ENCODE results near the gene COPS2. TPM values are rescaled to one million over a fixed set of nuclear protein-coding genes. Genes with fewer than 3 reads are reported as not detected.

COPS2 gene
- total and polyA plus RNA-seq, 2 of the 13 experiments (the other 11 are each of a cell fraction or from before 2014, with no cell fraction given): 37.8 to 66.3 TPM

DNA sequence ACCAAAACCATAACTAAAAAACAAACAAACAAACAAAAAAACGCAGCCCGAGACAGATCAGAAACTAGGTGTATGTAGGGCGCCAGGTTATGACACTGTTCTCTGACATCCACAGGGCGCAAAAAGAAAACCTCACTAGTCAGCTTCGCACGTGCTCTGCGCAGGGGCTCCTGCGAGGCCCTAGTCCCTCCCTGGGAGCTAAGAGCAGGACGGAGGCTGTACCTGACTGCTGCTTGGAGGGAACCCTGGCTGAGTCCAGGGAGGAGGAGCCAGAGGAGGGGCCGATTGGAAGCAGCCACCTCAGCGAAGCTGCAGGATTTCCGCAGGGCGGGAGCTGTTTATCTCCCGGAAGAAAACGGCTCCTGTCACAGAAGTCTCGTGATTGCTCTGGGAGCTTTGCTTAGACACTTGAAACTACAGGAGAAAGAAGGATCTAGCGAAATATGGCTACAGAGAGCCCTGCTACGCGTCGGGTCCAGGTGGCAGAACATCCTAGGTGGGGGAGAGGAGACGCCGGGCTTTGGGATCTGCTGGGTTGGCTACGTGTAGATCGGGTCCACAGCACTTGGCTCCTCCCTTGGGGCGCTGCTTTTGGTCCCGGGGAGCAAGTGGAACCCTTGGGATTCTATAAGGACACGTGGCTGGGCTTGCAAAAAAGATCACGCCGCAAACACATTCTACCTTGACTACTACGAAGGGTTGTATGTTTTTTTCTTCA lies 14.6 kb upstream of the COPS2 start, which contains the start of gene GALK2 (continued):
- TF ChIP-seq, protein P1, sequence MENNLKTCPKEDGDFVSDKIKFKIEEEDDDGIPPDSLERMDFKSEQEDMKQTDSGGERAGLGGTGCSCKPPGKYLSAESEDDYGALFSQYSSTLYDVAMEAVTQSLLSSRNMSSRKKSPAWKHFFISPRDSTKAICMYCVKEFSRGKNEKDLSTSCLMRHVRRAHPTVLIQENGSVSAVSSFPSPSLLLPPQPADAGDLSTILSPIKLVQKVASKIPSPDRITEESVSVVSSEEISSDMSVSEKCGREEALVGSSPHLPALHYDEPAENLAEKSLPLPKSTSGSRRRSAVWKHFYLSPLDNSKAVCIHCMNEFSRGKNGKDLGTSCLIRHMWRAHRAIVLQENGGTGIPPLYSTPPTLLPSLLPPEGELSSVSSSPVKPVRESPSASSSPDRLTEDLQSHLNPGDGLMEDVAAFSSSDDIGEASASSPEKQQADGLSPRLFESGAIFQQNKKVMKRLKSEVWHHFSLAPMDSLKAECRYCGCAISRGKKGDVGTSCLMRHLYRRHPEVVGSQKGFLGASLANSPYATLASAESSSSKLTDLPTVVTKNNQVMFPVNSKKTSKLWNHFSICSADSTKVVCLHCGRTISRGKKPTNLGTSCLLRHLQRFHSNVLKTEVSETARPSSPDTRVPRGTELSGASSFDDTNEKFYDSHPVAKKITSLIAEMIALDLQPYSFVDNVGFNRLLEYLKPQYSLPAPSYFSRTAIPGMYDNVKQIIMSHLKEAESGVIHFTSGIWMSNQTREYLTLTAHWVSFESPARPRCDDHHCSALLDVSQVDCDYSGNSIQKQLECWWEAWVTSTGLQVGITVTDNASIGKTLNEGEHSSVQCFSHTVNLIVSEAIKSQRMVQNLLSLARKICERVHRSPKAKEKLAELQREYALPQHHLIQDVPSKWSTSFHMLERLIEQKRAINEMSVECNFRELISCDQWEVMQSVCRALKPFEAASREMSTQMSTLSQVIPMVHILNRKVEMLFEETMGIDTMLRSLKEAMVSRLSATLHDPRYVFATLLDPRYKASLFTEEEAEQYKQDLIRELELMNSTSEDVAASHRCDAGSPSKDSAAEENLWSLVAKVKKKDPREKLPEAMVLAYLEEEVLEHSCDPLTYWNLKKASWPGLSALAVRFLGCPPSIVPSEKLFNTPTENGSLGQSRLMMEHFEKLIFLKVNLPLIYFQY (CRISPR knock-in tag; IDR thresholded peaks at IDR 0.05; ENCODE audit: borderline replicate concordance): 0 out of 2 replicates have a peak, but pooled peaks have one; percentile 11
- TF ChIP-seq, protein P2, sequence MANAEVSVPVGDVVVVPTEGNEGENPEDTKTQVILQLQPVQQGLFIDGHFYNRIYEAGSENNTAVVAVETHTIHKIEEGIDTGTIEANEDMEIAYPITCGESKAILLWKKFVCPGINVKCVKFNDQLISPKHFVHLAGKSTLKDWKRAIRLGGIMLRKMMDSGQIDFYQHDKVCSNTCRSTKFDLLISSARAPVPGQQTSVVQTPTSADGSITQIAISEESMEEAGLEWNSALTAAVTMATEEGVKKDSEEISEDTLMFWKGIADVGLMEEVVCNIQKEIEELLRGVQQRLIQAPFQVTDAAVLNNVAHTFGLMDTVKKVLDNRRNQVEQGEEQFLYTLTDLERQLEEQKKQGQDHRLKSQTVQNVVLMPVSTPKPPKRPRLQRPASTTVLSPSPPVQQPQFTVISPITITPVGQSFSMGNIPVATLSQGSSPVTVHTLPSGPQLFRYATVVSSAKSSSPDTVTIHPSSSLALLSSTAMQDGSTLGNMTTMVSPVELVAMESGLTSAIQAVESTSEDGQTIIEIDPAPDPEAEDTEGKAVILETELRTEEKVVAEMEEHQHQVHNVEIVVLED (CRISPR knock-in tag; IDR thresholded peaks at IDR 0.05; ENCODE audit: borderline replicate concordance): no peak
- TF ChIP-seq TBX3 (IDR thresholded peaks at IDR 0.05; ENCODE audit: borderline replicate concordance): no peak
- TF ChIP-seq DNMT1 (CRISPR knock-in tag; IDR thresholded peaks at IDR 0.05): no peak
- TF ChIP-seq, protein P3, sequence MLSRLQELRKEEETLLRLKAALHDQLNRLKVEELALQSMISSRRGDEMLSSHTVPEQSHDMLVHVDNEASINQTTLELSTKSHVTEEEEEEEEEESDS (CRISPR knock-in tag; IDR thresholded peaks at IDR 0.05; ENCODE audit: borderline replicate concordance): 0 out of 2 replicates have a peak, but pooled peaks have one; percentile 48
- TF ChIP-seq NCOA2 (CRISPR knock-in tag; IDR thresholded peaks at IDR 0.05): peak; percentile 34; the same call in 1 of the 2 replicates
- TF ChIP-seq, protein P4, sequence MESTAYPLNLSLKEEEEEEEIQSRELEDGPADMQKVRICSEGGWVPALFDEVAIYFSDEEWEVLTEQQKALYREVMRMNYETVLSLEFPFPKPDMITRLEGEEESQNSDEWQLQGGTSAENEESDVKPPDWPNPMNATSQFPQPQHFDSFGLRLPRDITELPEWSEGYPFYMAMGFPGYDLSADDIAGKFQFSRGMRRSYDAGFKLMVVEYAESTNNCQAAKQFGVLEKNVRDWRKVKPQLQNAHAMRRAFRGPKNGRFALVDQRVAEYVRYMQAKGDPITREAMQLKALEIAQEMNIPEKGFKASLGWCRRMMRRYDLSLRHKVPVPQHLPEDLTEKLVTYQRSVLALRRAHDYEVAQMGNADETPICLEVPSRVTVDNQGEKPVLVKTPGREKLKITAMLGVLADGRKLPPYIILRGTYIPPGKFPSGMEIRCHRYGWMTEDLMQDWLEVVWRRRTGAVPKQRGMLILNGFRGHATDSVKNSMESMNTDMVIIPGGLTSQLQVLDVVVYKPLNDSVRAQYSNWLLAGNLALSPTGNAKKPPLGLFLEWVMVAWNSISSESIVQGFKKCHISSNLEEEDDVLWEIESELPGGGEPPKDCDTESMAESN (CRISPR knock-in tag; conservative IDR thresholded peaks at IDR 0.05): peak; percentile 61; the same call in 1 of the 2 replicates
- no peak for TF ChIP-seq ZNF138 (CRISPR knock-in tag; IDR thresholded peaks at IDR 0.05; ENCODE audit: low read depth)
- TF ChIP-seq GLI4 (CRISPR knock-in tag; IDR thresholded peaks at IDR 0.05; ENCODE audit: borderline replicate concordance): no peak
- TF ChIP-seq, protein P5, sequence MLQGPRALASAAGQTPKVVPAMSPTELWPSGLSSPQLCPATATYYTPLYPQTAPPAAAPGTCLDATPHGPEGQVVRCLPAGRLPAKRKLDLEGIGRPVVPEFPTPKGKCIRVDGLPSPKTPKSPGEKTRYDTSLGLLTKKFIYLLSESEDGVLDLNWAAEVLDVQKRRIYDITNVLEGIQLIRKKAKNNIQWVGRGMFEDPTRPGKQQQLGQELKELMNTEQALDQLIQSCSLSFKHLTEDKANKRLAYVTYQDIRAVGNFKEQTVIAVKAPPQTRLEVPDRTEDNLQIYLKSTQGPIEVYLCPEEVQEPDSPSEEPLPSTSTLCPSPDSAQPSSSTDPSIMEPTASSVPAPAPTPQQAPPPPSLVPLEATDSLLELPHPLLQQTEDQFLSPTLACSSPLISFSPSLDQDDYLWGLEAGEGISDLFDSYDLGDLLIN (CRISPR knock-in tag; IDR thresholded peaks at IDR 0.05; ENCODE audit: borderline replicate concordance): no peak
- peak; percentile 63 for TF ChIP-seq POGZ (CRISPR knock-in tag; IDR thresholded peaks at IDR 0.05)
- no peak for TF ChIP-seq KDM6A (CRISPR knock-in tag; IDR thresholded peaks at IDR 0.05; ENCODE audit: low read depth)
- TF ChIP-seq FOXK2 (IDR thresholded peaks at IDR 0.05): 0 out of 2 replicates have a peak, but pooled peaks have one; percentile 18
- TF ChIP-seq, protein P6, sequence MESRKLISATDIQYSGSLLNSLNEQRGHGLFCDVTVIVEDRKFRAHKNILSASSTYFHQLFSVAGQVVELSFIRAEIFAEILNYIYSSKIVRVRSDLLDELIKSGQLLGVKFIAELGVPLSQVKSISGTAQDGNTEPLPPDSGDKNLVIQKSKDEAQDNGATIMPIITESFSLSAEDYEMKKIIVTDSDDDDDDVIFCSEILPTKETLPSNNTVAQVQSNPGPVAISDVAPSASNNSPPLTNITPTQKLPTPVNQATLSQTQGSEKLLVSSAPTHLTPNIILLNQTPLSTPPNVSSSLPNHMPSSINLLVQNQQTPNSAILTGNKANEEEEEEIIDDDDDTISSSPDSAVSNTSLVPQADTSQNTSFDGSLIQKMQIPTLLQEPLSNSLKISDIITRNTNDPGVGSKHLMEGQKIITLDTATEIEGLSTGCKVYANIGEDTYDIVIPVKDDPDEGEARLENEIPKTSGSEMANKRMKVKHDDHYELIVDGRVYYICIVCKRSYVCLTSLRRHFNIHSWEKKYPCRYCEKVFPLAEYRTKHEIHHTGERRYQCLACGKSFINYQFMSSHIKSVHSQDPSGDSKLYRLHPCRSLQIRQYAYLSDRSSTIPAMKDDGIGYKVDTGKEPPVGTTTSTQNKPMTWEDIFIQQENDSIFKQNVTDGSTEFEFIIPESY (CRISPR knock-in tag; IDR thresholded peaks at IDR 0.05): peak; percentile 50; the same call in 1 of the 2 replicates
- no peak for TF ChIP-seq PAWR (CRISPR knock-in tag; IDR thresholded peaks at IDR 0.05; ENCODE audit: borderline replicate concordance)
- TF ChIP-seq ZNF124 (CRISPR knock-in tag; IDR thresholded peaks at IDR 0.05): no peak
- peak; percentile 100 for TF ChIP-seq ZNF563 (CRISPR knock-in tag; IDR thresholded peaks at IDR 0.05)
- TF ChIP-seq ZNF766 (CRISPR knock-in tag; IDR thresholded peaks at IDR 0.05; ENCODE audit: borderline replicate concordance): peak; percentile 63; the same call in 1 of the 2 replicates

Measured in HepG2 (cell line).